OCI-LY3 (cell line): Measurements from ENCODE around the gene CELSR3.

Source experiments
- EZH2phosphoT487 ChIP-seq: fragments of 200-600 bp; shearing (Covaris generic); IDR thresholded peaks from 2 replicates; pipeline ENCODE4 v1.6.1; 2018; ENCODE audit warnings: antibody characterized with exemption, mixed run types, low read depth
- TF ChIP-seq, protein P1 (sequence below): fragments of 200-600, 300-600 bp; sonication (generic); IDR thresholded peaks from 2 replicates; pipeline ENCODE4 v1.5.1; 2014; ENCODE audit warnings: antibody characterized with exemption, low read length, low read depth

DNA sequence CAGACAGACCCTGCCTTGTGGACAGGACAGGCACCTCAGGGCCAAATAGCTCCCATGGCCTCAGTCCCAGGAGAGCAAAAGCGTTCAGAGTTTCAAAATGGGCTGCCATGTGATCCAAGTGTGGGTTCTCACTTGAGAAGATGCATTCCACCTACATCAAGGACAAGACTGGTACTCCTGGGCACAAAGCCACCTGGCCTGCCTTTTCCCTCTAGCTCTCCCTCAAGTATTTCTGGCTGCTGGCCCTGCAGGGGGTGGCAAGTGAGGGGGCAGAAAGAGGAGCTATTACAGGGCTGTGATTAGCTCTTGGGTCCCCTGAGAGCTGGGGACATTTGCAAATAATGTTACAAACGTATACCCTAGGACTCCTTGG is 61.1 kb downstream of the CELSR3 start:
- TF ChIP-seq, protein P1, sequence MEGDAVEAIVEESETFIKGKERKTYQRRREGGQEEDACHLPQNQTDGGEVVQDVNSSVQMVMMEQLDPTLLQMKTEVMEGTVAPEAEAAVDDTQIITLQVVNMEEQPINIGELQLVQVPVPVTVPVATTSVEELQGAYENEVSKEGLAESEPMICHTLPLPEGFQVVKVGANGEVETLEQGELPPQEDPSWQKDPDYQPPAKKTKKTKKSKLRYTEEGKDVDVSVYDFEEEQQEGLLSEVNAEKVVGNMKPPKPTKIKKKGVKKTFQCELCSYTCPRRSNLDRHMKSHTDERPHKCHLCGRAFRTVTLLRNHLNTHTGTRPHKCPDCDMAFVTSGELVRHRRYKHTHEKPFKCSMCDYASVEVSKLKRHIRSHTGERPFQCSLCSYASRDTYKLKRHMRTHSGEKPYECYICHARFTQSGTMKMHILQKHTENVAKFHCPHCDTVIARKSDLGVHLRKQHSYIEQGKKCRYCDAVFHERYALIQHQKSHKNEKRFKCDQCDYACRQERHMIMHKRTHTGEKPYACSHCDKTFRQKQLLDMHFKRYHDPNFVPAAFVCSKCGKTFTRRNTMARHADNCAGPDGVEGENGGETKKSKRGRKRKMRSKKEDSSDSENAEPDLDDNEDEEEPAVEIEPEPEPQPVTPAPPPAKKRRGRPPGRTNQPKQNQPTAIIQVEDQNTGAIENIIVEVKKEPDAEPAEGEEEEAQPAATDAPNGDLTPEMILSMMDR = no peak
- no peak for TF ChIP-seq EZH2phosphoT487
